RWPE2 (cell line): ENCODE measurements around the gene PRKAG2.

Experiments used
- ATAC-seq: fragments of 200-7000 bp; cut with Tn5 transposase; 3 replicates; pipeline ENCODE4 v1.9.1; 2021; ENCODE audit warnings: low read depth
- DNase-seq: peaks from one replicate; pipeline ENCODE4 v3.0.0-alpha.2; 2020; ENCODE audit warnings: low spot score
- H3K27ac ChIP-seq: fragments of 450-650 bp; 2 replicates; pipeline ENCODE4 v1.5.1; 2017; ENCODE audit warnings: mild to moderate bottlenecking; ENCODE audit not compliant: poor library complexity, severe bottlenecking
- H3K27me3 ChIP-seq: fragments of 250-450 bp; sonication (Bioruptor Pico); 2 replicates; pipeline ENCODE4 v1.5.1; 2021; ENCODE audit warnings: mild to moderate bottlenecking, moderate library complexity; ENCODE audit not compliant: insufficient read depth, poor library complexity, severe bottlenecking
- H3K36me3 ChIP-seq: fragments of 250-450 bp; sonication (Bioruptor Pico); 2 replicates; pipeline ENCODE4 v1.5.1; 2020; ENCODE audit warnings: low read depth, mild to moderate bottlenecking, moderate library complexity
- H3K4me1 ChIP-seq: fragments of 250-450 bp; sonication (Bioruptor Pico); 2 replicates; pipeline ENCODE4 v1.5.1; 2021; ENCODE audit warnings: mild to moderate bottlenecking, moderate library complexity; ENCODE audit not compliant: insufficient read depth, poor library complexity, severe bottlenecking
- H3K4me3 ChIP-seq: fragments of 250-450 bp; sonication (Bioruptor Pico); 2 replicates; pipeline ENCODE4 v1.5.1; 2021; ENCODE audit warnings: mild to moderate bottlenecking, moderate library complexity; ENCODE audit not compliant: severe bottlenecking
- H3K9me3 ChIP-seq: fragments of 250-450 bp; sonication (Bioruptor Pico); 2 replicates; pipeline ENCODE4 v1.5.1; 2021; ENCODE audit warnings: mild to moderate bottlenecking, moderate library complexity; ENCODE audit not compliant: severe bottlenecking
- TF ChIP-seq, protein P1 (sequence below): fragments of 450-650 bp; IDR thresholded peaks from one replicate; pipeline ENCODE4 v1.5.1; 2017; ENCODE audit warnings: mild to moderate bottlenecking, moderate library complexity; ENCODE audit not compliant: poor library complexity, severe bottlenecking

PRKAG2 gene

DNA sequence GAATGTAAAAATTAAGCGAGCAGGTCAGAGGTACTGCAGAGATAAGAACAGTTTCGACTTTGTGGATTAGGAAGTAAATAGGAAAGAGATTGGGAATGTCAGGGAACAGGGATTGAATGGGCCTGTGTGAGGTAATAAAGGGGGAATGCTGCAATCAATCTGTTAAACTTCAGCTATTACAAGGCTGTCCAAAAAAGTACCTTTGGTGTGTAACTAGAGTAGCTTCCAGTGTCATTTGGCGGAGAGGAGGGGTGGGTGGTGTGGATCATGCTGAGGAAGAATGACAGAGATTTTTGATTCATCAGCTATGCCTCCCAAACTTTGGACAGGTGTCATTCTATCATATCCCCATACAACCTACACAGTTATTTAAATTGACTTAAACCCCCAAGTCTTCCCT is 229.0 kb downstream of the PRKAG2 start:
- Histone ChIP-seq H3K4me1 (peaks cover 16% of the 10 kb centered on the region), H3K36me3 (no peaks in the 10 kb centered on the region), H3K27me3 (no peaks in the 10 kb centered on the region), H3K4me3 (no peak overlapping the region), H3K27ac (no peak overlapping the region), H3K9me3 (peaks cover 7% of the 10 kb centered on the region)
- TF ChIP-seq, protein P1, sequence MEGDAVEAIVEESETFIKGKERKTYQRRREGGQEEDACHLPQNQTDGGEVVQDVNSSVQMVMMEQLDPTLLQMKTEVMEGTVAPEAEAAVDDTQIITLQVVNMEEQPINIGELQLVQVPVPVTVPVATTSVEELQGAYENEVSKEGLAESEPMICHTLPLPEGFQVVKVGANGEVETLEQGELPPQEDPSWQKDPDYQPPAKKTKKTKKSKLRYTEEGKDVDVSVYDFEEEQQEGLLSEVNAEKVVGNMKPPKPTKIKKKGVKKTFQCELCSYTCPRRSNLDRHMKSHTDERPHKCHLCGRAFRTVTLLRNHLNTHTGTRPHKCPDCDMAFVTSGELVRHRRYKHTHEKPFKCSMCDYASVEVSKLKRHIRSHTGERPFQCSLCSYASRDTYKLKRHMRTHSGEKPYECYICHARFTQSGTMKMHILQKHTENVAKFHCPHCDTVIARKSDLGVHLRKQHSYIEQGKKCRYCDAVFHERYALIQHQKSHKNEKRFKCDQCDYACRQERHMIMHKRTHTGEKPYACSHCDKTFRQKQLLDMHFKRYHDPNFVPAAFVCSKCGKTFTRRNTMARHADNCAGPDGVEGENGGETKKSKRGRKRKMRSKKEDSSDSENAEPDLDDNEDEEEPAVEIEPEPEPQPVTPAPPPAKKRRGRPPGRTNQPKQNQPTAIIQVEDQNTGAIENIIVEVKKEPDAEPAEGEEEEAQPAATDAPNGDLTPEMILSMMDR: no peak
- ATAC-seq (no peak), DNase-seq (no peak)

DNA sequence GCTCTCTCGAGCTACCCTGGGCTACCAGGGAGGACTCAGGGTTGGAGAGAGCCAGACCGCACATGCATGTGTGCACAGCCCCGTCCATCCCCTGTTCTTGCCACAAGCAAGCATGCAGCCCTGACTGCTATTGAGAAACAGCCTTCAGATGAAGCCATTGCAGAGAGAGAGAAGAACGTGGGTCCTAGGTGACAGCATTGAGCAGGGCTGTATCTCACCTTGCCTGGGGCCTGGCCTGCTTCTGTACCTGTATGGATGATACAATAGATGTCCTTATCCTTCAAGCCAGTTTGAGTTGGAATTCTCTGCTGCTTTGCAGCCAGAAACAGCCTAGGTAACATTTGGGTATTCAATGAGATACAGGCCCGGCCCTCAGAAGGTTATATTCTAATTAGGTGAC is 229.9 kb downstream of the PRKAG2 start:
- no peaks in the 10 kb centered on the region for H3K36me3 ChIP-seq
- no peak for DNase-seq
- ATAC-seq: no peak
- peaks cover 21% of the 10 kb centered on the region for H3K4me1 ChIP-seq
- no peak overlapping the region for H3K27ac ChIP-seq
- no peak overlapping the region for H3K4me3 ChIP-seq
- no peaks in the 10 kb centered on the region for H3K27me3 ChIP-seq
- peaks cover 7% of the 10 kb centered on the region for H3K9me3 ChIP-seq
- TF ChIP-seq, protein P1: no peak

DNA sequence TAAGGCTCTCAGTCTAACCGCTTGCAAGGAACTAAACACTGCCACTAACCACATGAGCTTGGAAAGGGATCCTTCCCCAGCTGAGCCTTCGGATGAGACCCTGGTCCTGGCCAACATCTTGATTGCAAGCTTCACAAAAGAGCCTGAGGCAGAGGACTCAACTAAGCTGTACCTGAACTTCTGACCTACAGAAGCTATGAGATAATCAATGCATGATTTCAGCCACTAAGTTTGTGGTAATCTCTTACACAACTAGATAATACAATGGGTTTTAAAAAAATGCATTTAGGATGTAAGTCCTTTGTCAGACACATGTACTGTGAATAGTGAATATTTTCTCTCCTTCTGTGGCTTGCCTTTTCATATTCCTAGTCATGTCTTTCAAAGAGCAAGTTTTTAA is 231.6 kb downstream of the PRKAG2 start:
- peaks cover 7% of the 10 kb centered on the region for H3K9me3 ChIP-seq
- no peak overlapping the region for H3K4me3 ChIP-seq
- peaks cover 10% of the 10 kb centered on the region for H3K4me1 ChIP-seq
- DNase-seq (no peak), ATAC-seq (no peak)
- H3K36me3 ChIP-seq: no peaks in the 10 kb centered on the region
- H3K27ac ChIP-seq: no peak overlapping the region
- H3K27me3 ChIP-seq: no peaks in the 10 kb centered on the region
- TF ChIP-seq, protein P1: no peak

DNA sequence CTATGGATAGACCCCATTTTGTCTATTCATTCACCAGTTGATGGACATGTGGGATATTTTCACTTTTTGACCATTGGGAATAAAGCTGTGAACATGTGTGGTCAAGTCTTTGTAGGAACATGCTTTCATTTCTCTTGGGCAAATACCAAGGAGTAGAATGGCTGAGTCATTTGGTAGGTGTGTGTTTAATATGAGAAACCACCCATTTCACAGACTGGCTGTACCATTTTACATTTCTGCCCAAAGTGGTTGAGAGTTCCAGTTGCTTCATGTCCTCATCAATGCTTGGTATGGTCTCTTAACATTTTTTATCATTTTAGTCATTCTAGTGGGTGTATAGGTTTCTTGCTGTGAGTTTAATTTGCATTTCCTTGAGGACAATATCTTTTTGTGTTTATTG is 232.4 kb downstream of the PRKAG2 start:
- no peak overlapping the region for H3K4me3 ChIP-seq
- TF ChIP-seq, protein P1: no peak
- peaks cover 10% of the 10 kb centered on the region for H3K4me1 ChIP-seq
- H3K36me3 ChIP-seq: no peaks in the 10 kb centered on the region
- DNase-seq (no peak), ATAC-seq (no peak)
- H3K27me3 ChIP-seq: no peaks in the 10 kb centered on the region
- no peak overlapping the region for H3K27ac ChIP-seq
- peaks cover 7% of the 10 kb centered on the region for H3K9me3 ChIP-seq

DNA sequence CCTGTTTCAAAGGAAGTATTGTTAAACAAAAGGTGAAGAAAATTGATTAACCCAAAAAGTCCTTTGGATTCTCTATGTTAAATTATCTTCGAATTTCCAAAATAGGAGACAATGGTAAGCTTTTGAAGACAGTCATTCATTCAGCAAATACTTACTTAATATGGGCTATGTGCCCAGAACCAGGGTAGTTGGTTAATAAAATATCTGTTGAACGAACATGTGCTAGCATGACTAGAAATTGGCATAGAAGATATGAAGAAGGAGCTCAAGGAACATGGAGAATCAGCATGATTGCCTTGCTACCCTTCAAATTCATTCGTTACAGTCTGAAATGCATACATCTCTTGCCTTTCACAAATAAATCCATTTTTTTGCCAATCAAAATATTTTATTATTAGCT is 234.2 kb downstream of the PRKAG2 start:
- Histone ChIP-seq H3K9me3 (peaks cover 7% of the 10 kb centered on the region), H3K4me1 (peaks cover 10% of the 10 kb centered on the region), H3K4me3 (no peak overlapping the region), H3K27me3 (no peaks in the 10 kb centered on the region), H3K27ac (no peak overlapping the region), H3K36me3 (no peaks in the 10 kb centered on the region)
- DNase-seq (no peak), ATAC-seq (peak; percentile 42; the same call in 2 of the 3 replicates)
- TF ChIP-seq, protein P1: no peak
